GM23338 (cell line): ENCODE results near the gene SYCP2. TPM values are rescaled to one million over a fixed set of nuclear protein-coding genes. Genes with fewer than 3 reads are reported as not detected.

ENCODE experiments used
- ATAC-seq: fragments of 200-7000 bp; cut with Tn5 transposase; 3 replicates; pipeline ENCODE4 v1.9.1; 2020
- DNase-seq: peaks from one replicate; pipeline ENCODE4 v3.0.0-alpha.2; 2015; ENCODE audit warnings: low spot score
- H2AFZ ChIP-seq: fragments of 200-600 bp; sonication (generic); 2 replicates; pipeline ENCODE4 v1.8.0; 2016; ENCODE audit warnings: antibody characterized with exemption, mild to moderate bottlenecking, moderate library complexity
- H3F3A ChIP-seq: fragments of 200-600 bp; sonication (generic); replicated peaks from 2 replicates; pipeline ENCODE4 v1.8.0; 2017; ENCODE audit warnings: antibody characterized with exemption, mixed run types, low read depth
- H3K27ac ChIP-seq: fragments of 200-600 bp; sonication (generic); 2 replicates; pipeline ENCODE4 v1.6.1; 2016; ENCODE audit warnings: low read depth
- H3K27me3 ChIP-seq: fragments of 200-600 bp; sonication (generic); 2 replicates; pipeline ENCODE4 v1.8.0; 2016; ENCODE audit warnings: mild to moderate bottlenecking, mixed run types, moderate library complexity; ENCODE audit not compliant: insufficient read depth
- H3K36me3 ChIP-seq: fragments of 200-600 bp; sonication (generic); 2 replicates; pipeline ENCODE4 v1.8.0; 2016; ENCODE audit warnings: mild to moderate bottlenecking; ENCODE audit not compliant: insufficient read depth
- H3K4me1 ChIP-seq: fragments of 200-600 bp; sonication (generic); 2 replicates; pipeline ENCODE4 v1.8.0; 2016; ENCODE audit warnings: mild to moderate bottlenecking, moderate library complexity; ENCODE audit not compliant: insufficient read depth
- H3K4me2 ChIP-seq: fragments of 200-600 bp; sonication (generic); 2 replicates; pipeline ENCODE4 v1.7.1; 2017; ENCODE audit warnings: mixed run types
- H3K4me3 ChIP-seq: fragments of 200-600 bp; sonication (generic); 2 replicates; pipeline ENCODE4 v1.6.1; 2016; ENCODE audit warnings: mixed run types
- H3K79me2 ChIP-seq: fragments of 200-600 bp; sonication (generic); replicated peaks from 2 replicates; pipeline ENCODE4 v1.8.0; 2017; ENCODE audit warnings: mild to moderate bottlenecking; ENCODE audit not compliant: insufficient read depth
- H3K9me2 ChIP-seq: fragments of 200-600 bp; sonication (generic); 2 replicates; pipeline ENCODE4 v1.8.0; 2017; ENCODE audit not compliant: insufficient read depth
- H4K20me1 ChIP-seq: fragments of 200-600 bp; sonication (generic); replicated peaks from 2 replicates; pipeline ENCODE4 v1.8.0; 2017; ENCODE audit warnings: mild to moderate bottlenecking; ENCODE audit not compliant: insufficient read depth
- H3K27ac Mint-ChIP-seq: 2 replicates; pipeline ENCODE4 v1.8.0; 2020; ENCODE audit warnings: inconsistent platforms, mild to moderate bottlenecking, moderate library complexity, mixed read lengths
- H3K27me3 Mint-ChIP-seq: 3 replicates; pipeline ENCODE4 v1.8.0; 2022; ENCODE audit warnings: low read depth, mild to moderate bottlenecking, moderate library complexity, mixed read lengths, inconsistent platforms; ENCODE audit not compliant: insufficient read depth, poor library complexity
- H3K36me3 Mint-ChIP-seq: 3 replicates; pipeline ENCODE4 v1.8.0; 2021; ENCODE audit warnings: low read depth, mild to moderate bottlenecking, inconsistent platforms, moderate library complexity, mixed read lengths
- H3K4me1 Mint-ChIP-seq: 3 replicates; pipeline ENCODE4 v1.8.0; 2020; ENCODE audit warnings: mild to moderate bottlenecking, inconsistent platforms, mixed read lengths
- H3K4me3 Mint-ChIP-seq: 3 replicates; pipeline ENCODE4 v1.8.0; 2021; ENCODE audit warnings: moderate library complexity, mild to moderate bottlenecking, inconsistent platforms, mixed read lengths
- H3K9me3 Mint-ChIP-seq: 3 replicates; pipeline ENCODE4 v1.8.0; 2020; ENCODE audit warnings: moderate library complexity, mild to moderate bottlenecking, inconsistent platforms, mixed read lengths
- CREB1 ChIP-seq: fragments of 250-450 bp; sonication (Bioruptor Pico); IDR thresholded peaks from 2 replicates; pipeline ENCODE4 v1.5.0; 2020; ENCODE audit warnings: low read depth, mild to moderate bottlenecking, moderate library complexity
- EZH2 ChIP-seq: fragments of 200-600 bp; sonication (generic); IDR thresholded peaks from one replicate; pipeline ENCODE4 v1.8.0; 2017; ENCODE audit warnings: antibody characterized with exemption, mild to moderate bottlenecking, low read depth; ENCODE audit not compliant: unreplicated experiment
- EZH2phosphoT487 ChIP-seq: fragments of 200-600 bp; sonication (generic); IDR thresholded peaks from one replicate; pipeline ENCODE4 v1.8.1; 2018; ENCODE audit warnings: antibody characterized with exemption; ENCODE audit not compliant: unreplicated experiment
- NANOG ChIP-seq: IDR thresholded peaks from 2 replicates; pipeline ENCODE4 v1.6.1; 2016; ENCODE audit warnings: antibody characterized with exemption, borderline replicate concordance
- POLR2AphosphoS5 ChIP-seq: IDR thresholded peaks from 2 replicates; pipeline ENCODE4 v1.6.1; 2016; ENCODE audit warnings: antibody characterized with exemption, low read depth
- STAT1 ChIP-seq: IDR thresholded peaks from one replicate; pipeline ENCODE4 v1.6.1; 2016; ENCODE audit warnings: antibody characterized with exemption; ENCODE audit not compliant: unreplicated experiment
- ZNF114 ChIP-seq: fragments of 250-450 bp; sonication (Bioruptor Pico); IDR thresholded peaks from 2 replicates; pipeline ENCODE4 v1.5.0; 2020; ENCODE audit warnings: mild to moderate bottlenecking, moderate library complexity
- polyA plus RNA-seq: library from polyadenylated mRNA; unstranded; fragments of >200 nt; fragmentation: Nextera tagmentation; extraction: Ambion mirVana; gene quantifications from 2 replicates; pipeline ENCODE4 v1.2.1, GENCODE V29; 2016
- total RNA-seq: library from RNA; depleted of rRNA; stranded (reverse); fragments of >200 nt; shearing (Covaris generic); gene quantifications from 2 replicates; pipeline ENCODE4 v1.2.3, GENCODE V29; 2014
- TF ChIP-seq, protein P1 (sequence below): fragments of 250-450 bp; sonication (Bioruptor Pico); IDR thresholded peaks from 2 replicates; pipeline ENCODE4 v1.5.0; 2020; ENCODE audit warnings: mild to moderate bottlenecking, moderate library complexity

Gene SYCP2
- total and polyA plus RNA-seq, 2 experiments from 2014 or later: 0.50 to 2.1 TPM

GRCh38 chr20:59817846-59818615, 115.4 kb downstream of the SYCP2 start:
- Histone ChIP-seq H3K4me3 (no peak overlapping the region), H3K79me2 (no peaks in the 10 kb centered on the region), H3K36me3 (no peaks in the 10 kb centered on the region), H3K4me2 (no peak overlapping the region), H3K27ac (no peak overlapping the region), H4K20me1 (no peaks in the 10 kb centered on the region), H3K9me2 (no peaks in the 10 kb centered on the region; the same call in 1 of the 2 replicates), H2AFZ (no peak overlapping the region), H3K4me1 (no peaks in the 10 kb centered on the region), H3F3A (no peaks in the 10 kb centered on the region), H3K27me3 (no peaks in the 10 kb centered on the region)
- DNase-seq (no peak), ATAC-seq (no peak)
- Mint-ChIP-seq H3K9me3 (no peaks in the 10 kb centered on the region), H3K36me3 (no peaks in the 10 kb centered on the region), H3K27me3 (peaks cover 19% of the 10 kb centered on the region), H3K4me1 (peaks cover 11% of the 10 kb centered on the region), H3K4me3 (no peak overlapping the region), H3K27ac (no peak overlapping the region)
- TF ChIP-seq STAT1 (no peak), POLR2AphosphoS5 (no peak), EZH2 (no peak), NANOG (no peak), EZH2phosphoT487 (no peak), ZNF114 (CRISPR knock-in tag) (no peak), CREB1 (CRISPR knock-in tag) (no peak)
- TF ChIP-seq, protein P1, sequence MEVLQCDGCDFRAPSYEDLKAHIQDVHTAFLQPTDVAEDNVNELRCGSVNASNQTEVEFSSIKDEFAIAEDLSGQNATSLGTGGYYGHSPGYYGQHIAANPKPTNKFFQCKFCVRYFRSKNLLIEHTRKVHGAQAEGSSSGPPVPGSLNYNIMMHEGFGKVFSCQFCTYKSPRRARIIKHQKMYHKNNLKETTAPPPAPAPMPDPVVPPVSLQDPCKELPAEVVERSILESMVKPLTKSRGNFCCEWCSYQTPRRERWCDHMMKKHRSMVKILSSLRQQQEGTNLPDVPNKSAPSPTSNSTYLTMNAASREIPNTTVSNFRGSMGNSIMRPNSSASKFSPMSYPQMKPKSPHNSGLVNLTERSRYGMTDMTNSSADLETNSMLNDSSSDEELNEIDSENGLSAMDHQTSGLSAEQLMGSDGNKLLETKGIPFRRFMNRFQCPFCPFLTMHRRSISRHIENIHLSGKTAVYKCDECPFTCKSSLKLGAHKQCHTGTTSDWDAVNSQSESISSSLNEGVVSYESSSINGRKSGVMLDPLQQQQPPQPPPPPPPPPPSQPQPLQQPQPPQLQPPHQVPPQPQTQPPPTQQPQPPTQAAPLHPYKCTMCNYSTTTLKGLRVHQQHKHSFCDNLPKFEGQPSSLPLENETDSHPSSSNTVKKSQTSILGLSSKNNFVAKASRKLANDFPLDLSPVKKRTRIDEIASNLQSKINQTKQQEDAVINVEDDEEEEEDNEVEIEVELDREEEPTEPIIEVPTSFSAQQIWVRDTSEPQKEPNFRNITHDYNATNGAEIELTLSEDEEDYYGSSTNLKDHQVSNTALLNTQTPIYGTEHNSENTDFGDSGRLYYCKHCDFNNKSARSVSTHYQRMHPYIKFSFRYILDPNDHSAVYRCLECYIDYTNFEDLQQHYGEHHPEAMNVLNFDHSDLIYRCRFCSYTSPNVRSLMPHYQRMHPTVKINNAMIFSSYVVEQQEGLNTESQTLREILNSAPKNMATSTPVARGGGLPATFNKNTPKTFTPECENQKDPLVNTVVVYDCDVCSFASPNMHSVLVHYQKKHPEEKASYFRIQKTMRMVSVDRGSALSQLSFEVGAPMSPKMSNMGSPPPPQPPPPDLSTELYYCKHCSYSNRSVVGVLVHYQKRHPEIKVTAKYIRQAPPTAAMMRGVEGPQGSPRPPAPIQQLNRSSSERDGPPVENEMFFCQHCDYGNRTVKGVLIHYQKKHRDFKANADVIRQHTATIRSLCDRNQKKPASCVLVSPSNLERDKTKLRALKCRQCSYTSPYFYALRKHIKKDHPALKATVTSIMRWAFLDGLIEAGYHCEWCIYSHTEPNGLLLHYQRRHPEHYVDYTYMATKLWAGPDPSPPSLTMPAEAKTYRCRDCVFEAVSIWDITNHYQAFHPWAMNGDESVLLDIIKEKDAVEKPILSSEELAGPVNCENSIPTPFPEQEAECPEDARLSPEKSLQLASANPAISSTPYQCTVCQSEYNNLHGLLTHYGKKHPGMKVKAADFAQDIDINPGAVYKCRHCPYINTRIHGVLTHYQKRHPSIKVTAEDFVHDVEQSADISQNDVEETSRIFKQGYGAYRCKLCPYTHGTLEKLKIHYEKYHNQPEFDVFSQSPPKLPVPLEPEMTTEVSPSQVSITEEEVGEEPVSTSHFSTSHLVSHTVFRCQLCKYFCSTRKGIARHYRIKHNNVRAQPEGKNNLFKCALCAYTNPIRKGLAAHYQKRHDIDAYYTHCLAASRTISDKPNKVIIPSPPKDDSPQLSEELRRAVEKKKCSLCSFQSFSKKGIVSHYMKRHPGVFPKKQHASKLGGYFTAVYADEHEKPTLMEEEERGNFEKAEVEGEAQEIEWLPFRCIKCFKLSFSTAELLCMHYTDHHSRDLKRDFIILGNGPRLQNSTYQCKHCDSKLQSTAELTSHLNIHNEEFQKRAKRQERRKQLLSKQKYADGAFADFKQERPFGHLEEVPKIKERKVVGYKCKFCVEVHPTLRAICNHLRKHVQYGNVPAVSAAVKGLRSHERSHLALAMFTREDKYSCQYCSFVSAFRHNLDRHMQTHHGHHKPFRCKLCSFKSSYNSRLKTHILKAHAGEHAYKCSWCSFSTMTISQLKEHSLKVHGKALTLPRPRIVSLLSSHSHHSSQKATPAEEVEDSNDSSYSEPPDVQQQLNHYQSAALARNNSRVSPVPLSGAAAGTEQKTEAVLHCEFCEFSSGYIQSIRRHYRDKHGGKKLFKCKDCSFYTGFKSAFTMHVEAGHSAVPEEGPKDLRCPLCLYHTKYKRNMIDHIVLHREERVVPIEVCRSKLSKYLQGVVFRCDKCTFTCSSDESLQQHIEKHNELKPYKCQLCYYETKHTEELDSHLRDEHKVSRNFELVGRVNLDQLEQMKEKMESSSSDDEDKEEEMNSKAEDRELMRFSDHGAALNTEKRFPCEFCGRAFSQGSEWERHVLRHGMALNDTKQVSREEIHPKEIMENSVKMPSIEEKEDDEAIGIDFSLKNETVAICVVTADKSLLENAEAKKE: no peak
